Fibroblast of peridontal ligament (primary cell): ENCODE measurements around the gene PDE3B.
"Not testable (repeated sequence)": the region's sequence is repeated elsewhere in the genome, so short reads cannot be mapped to it uniquely, and the experiment has no call there.

Experiments used
- DNase-seq: peaks from one replicate; pipeline ENCODE4 v3.0.0-alpha.2; 2010; ENCODE audit errors: extremely low read depth

PDE3B gene

GRCh38 chr11:14812757-14813156 is 169.2 kb downstream of the PDE3B start:
- no peak for DNase-seq

- no peak for DNase-seq
Observed at GRCh38 chr11:14813516-14813915, 169.9 kb downstream of the PDE3B start.

- DNase-seq, result no peak
Observed at GRCh38 chr11:14818779-14819178, 175.2 kb downstream of the PDE3B start.

GRCh38 chr11:14819596-14819995 is 176.0 kb downstream of the PDE3B start:
- no peak for DNase-seq

GRCh38 chr11:14821031-14821430 is 177.4 kb downstream of the PDE3B start:
- no peak for DNase-seq

- DNase-seq, result no peak
Observed at GRCh38 chr11:14826600-14826999, 183.0 kb downstream of the PDE3B start.

- DNase-seq, result no peak
Observed at GRCh38 chr11:14835496-14836492, 192.2 kb downstream of the PDE3B start.

- no peak for DNase-seq
Observed at GRCh38 chr11:14842002-14842401, 198.4 kb downstream of the PDE3B start.

GRCh38 chr11:14852571-14853177 is 209.1 kb downstream of the PDE3B start:
- DNase-seq, result no peak

- no peak for DNase-seq
Observed at GRCh38 chr11:14854057-14854456, 210.5 kb downstream of the PDE3B start.

- DNase-seq, result no peak
Observed at GRCh38 chr11:14855890-14856289, 212.3 kb downstream of the PDE3B start.

- DNase-seq, result no peak
Observed at GRCh38 chr11:14857621-14858020, 214.0 kb downstream of the PDE3B start.

- DNase-seq, result no peak
Observed at GRCh38 chr11:14858404-14858803, 214.8 kb downstream of the PDE3B start.

GRCh38 chr11:14860511-14860910 is 216.9 kb downstream of the PDE3B start:
- DNase-seq, result peak; percentile 2

- no peak for DNase-seq
Observed at GRCh38 chr11:14861680-14862079, 218.1 kb downstream of the PDE3B start.

GRCh38 chr11:14863775-14864174 is 220.2 kb downstream of the PDE3B start:
- DNase-seq, result not testable (repeated sequence)

- DNase-seq, result no peak
Observed at GRCh38 chr11:14872032-14872431, 228.4 kb downstream of the PDE3B start.

- DNase-seq, result no peak
Observed at GRCh38 chr11:14873632-14874031, 230.0 kb downstream of the PDE3B start.

GRCh38 chr11:14875163-14875562 is 231.6 kb downstream of the PDE3B start:
- no peak for DNase-seq

- no peak for DNase-seq
Observed at GRCh38 chr11:14881576-14882193, 238.1 kb downstream of the PDE3B start.

GRCh38 chr11:14882196-14882595 is 238.6 kb downstream of the PDE3B start:
- DNase-seq, result no peak

- DNase-seq, result not testable (repeated sequence)
Observed at GRCh38 chr11:14883683-14884082, 240.1 kb downstream of the PDE3B start.
